Stimulated activated CD8-positive, alpha-beta memory T cell treated with anti-CD3 and anti-CD28 coated beads, Interleukin-7, amount 100 ng/mL, for 1 hour (primary cell): ENCODE data around the gene OR5AU1.

Experiments
- DNase-seq, 2 donors: peaks; one replicate each; pipeline ENCODE4 v3.0.0-alpha.2; 2020; ENCODE audit warnings: low read depth in 2 of 2

OR5AU1 gene

GRCh38 chr14:21155963-21156362, at the start of gene OR5AU1:
OR5AU1 (minus strand) TSS chr14:21156063; CDS start chr14:21155872, 191 bp downstream.
- no peak for DNase-seq

GRCh38 chr14:21205026-21205677, 49.3 kb upstream of the OR5AU1 start:
- no peak for DNase-seq

- no peak for DNase-seq
These were observed 48.5 kb upstream of the OR5AU1 start for GRCh38 chr14:21204167-21205025.

GRCh38 chr14:21203470-21204166, 47.8 kb upstream of the OR5AU1 start:
- DNase-seq, result no peak

GRCh38 chr14:21202463-21203358, 46.8 kb upstream of the OR5AU1 start:
- DNase-seq, result no peak

GRCh38 chr14:21201732-21202462, 46.0 kb upstream of the OR5AU1 start:
- DNase-seq, result no peak

- DNase-seq, result no peak
These were observed 45.0 kb upstream of the OR5AU1 start for GRCh38 chr14:21200752-21201461.

GRCh38 chr14:21199611-21200560, 44.0 kb upstream of the OR5AU1 start:
- no peak for DNase-seq

GRCh38 chr14:21197418-21198205, 41.7 kb upstream of the OR5AU1 start:
- no peak for DNase-seq

GRCh38 chr14:21194597-21194996, 38.7 kb upstream of the OR5AU1 start:
- DNase-seq, result no peak

- no peak for DNase-seq
These were observed 37.1 kb upstream of the OR5AU1 start for GRCh38 chr14:21192875-21193535.

GRCh38 chr14:21192447-21192822, 36.6 kb upstream of the OR5AU1 start:
- DNase-seq, result no peak

GRCh38 chr14:21191809-21192446, 36.1 kb upstream of the OR5AU1 start:
- DNase-seq, result peak; percentile 15 to 27

GRCh38 chr14:21191261-21191808, 35.5 kb upstream of the OR5AU1 start:
- DNase-seq, result no peak

GRCh38 chr14:21185491-21185890, 29.6 kb upstream of the OR5AU1 start:
- no peak for DNase-seq

GRCh38 chr14:21184254-21184653, 28.4 kb upstream of the OR5AU1 start:
- no peak for DNase-seq

GRCh38 chr14:21182166-21182565, 26.3 kb upstream of the OR5AU1 start:
- no peak for DNase-seq
